Activated T-helper 1 cell treated with anti-CD3 and anti-CD28 coated beads, Interleukin-12 subunit alpha, Interleukin-12 subunit beta, Interleukin-2, Interleukin-4 antibody, amounts not matched to agents 30 ng/mL and 10 ng/mL and 1 ng/mL, durations not matched to agents 14 hours and 24 hours and 36 hours (primary cell): ENCODE results near the gene USP15. TPM values are rescaled to one million over a fixed set of nuclear protein-coding genes. Genes with fewer than 3 reads are reported as not detected.

Experiments used
- DNase-seq: peaks from one replicate; pipeline ENCODE4 v3.0.0; 2021; ENCODE audit warnings: low spot score
- H3K27ac Mint-ChIP-seq: one replicate; pipeline ENCODE4 v1.8.0; 2021; ENCODE audit warnings: mild to moderate bottlenecking, mixed read lengths
- H3K27me3 Mint-ChIP-seq: one replicate; pipeline ENCODE4 v1.8.0; 2022; ENCODE audit warnings: mild to moderate bottlenecking, moderate library complexity, mixed read lengths; ENCODE audit not compliant: insufficient read depth
- H3K36me3 Mint-ChIP-seq: one replicate; pipeline ENCODE4 v1.8.0; 2021; ENCODE audit warnings: low read depth, mixed read lengths
- H3K4me1 Mint-ChIP-seq: one replicate; pipeline ENCODE4 v1.8.0; 2021; ENCODE audit warnings: low read depth, mixed read lengths
- H3K4me3 Mint-ChIP-seq: one replicate; pipeline ENCODE4 v1.8.0; 2021; ENCODE audit warnings: mild to moderate bottlenecking, moderate library complexity, mixed read lengths
- H3K9me3 Mint-ChIP-seq: one replicate; pipeline ENCODE4 v1.8.0; 2021; ENCODE audit warnings: mixed read lengths
- intact Hi-C: fragments of 100-400 bp; cut with micrococcal nuclease; formaldehyde crosslinking; loops from one replicate; pipeline ENCODE4 v1.15.1; 2024
- total RNA-seq: library from RNA; stranded (reverse); gene quantifications from 2 replicates; pipeline ENCODE4 v1.2.3, GENCODE V29; 2022

USP15 gene
- total RNA-seq, 1 donor from 2014 or later = 100 TPM

- Mint-ChIP-seq H3K27me3 (no peaks in the 10 kb centered on the region), H3K27ac (no peak overlapping the region)
These were observed 12.7 kb upstream of the USP15 start for GRCh38 chr12:62247281-62248045.

GRCh38 chr12:62248873-62249272 lies 11.3 kb upstream of the USP15 start:
- Mint-ChIP-seq H3K27ac (no peak overlapping the region), H3K36me3 (peaks cover 23% of the 10 kb centered on the region), H3K9me3 (no peaks in the 10 kb centered on the region), H3K4me3 (no peak overlapping the region), H3K27me3 (no peaks in the 10 kb centered on the region), H3K4me1 (peaks cover 41% of the 10 kb centered on the region)
- intact Hi-C loops = no loop called here
- DNase-seq = no peak

More at GRCh38 chr12:62247281-62248045, 12.7 kb upstream of the USP15 start:
- Mint-ChIP-seq H3K4me1 (peaks cover 32% of the 10 kb centered on the region), H3K4me3 (no peak overlapping the region), H3K9me3 (no peaks in the 10 kb centered on the region), H3K36me3 (peaks cover 11% of the 10 kb centered on the region)
- DNase-seq = no peak
- intact Hi-C loops = no loop called here

GRCh38 chr12:62249419-62249818 lies 10.8 kb upstream of the USP15 start:
- peaks cover 41% of the 10 kb centered on the region for H3K4me1 Mint-ChIP-seq
- no peaks in the 10 kb centered on the region for H3K27me3 Mint-ChIP-seq
- H3K27ac Mint-ChIP-seq = no peak overlapping the region
- H3K9me3 Mint-ChIP-seq = no peaks in the 10 kb centered on the region
- no peak for DNase-seq
- intact Hi-C loops = no loop called here
- H3K4me3 Mint-ChIP-seq = no peak overlapping the region
- peaks cover 23% of the 10 kb centered on the region for H3K36me3 Mint-ChIP-seq

GRCh38 chr12:62250671-62251608 lies 9.3 kb upstream of the USP15 start:
- peak overlapping the region; percentile 89 for H3K27ac Mint-ChIP-seq
- H3K4me3 Mint-ChIP-seq = peak overlapping the region; percentile 44
- H3K4me1 Mint-ChIP-seq = peaks cover 41% of the 10 kb centered on the region
- H3K36me3 Mint-ChIP-seq = peaks cover 23% of the 10 kb centered on the region
- intact Hi-C loops = loop anchor here (1.0 to 10.0 kb wide), 3 partner anchors 8 to 1524 kb away; partner anchors contain the start of gene RXYLT1
- H3K27me3 Mint-ChIP-seq = no peaks in the 10 kb centered on the region
- no peaks in the 10 kb centered on the region for H3K9me3 Mint-ChIP-seq
- peak; percentile 31 for DNase-seq

GRCh38 chr12:62251609-62251958 lies 8.6 kb upstream of the USP15 start:
- no peak for DNase-seq
- intact Hi-C loops = loop anchor here (1.0 to 10.0 kb wide), 3 partner anchors 8 to 1523 kb away; partner anchors contain the start of gene RXYLT1
- peaks cover 23% of the 10 kb centered on the region for H3K36me3 Mint-ChIP-seq
- peak overlapping the region; percentile 89 for H3K27ac Mint-ChIP-seq
- peak overlapping the region; percentile 44 for H3K4me3 Mint-ChIP-seq
- H3K9me3 Mint-ChIP-seq = no peaks in the 10 kb centered on the region
- H3K4me1 Mint-ChIP-seq = peaks cover 46% of the 10 kb centered on the region
- no peaks in the 10 kb centered on the region for H3K27me3 Mint-ChIP-seq

GRCh38 chr12:62252576-62252975 lies 7.6 kb upstream of the USP15 start:
- DNase-seq = no peak
- H3K36me3 Mint-ChIP-seq = peaks cover 17% of the 10 kb centered on the region
- H3K27me3 Mint-ChIP-seq = no peaks in the 10 kb centered on the region
- H3K4me3 Mint-ChIP-seq = no peak overlapping the region
- H3K9me3 Mint-ChIP-seq = no peaks in the 10 kb centered on the region
- intact Hi-C loops = loop anchor here (10.0 kb wide), 1 partner anchor 1522 kb away; the partner anchor contains the start of gene RXYLT1
- no peak overlapping the region for H3K27ac Mint-ChIP-seq
- H3K4me1 Mint-ChIP-seq = peaks cover 56% of the 10 kb centered on the region

GRCh38 chr12:62254967-62255366 lies 5.2 kb upstream of the USP15 start:
- intact Hi-C loops = loop anchor here (10.0 kb wide), 1 partner anchor 1520 kb away; the partner anchor contains the start of gene RXYLT1
- Mint-ChIP-seq H3K9me3 (no peaks in the 10 kb centered on the region), H3K4me1 (peaks cover 69% of the 10 kb centered on the region), H3K36me3 (peaks cover 14% of the 10 kb centered on the region), H3K27ac (no peak overlapping the region), H3K27me3 (no peaks in the 10 kb centered on the region), H3K4me3 (no peak overlapping the region)
- no peak for DNase-seq

- Mint-ChIP-seq H3K4me3 (peak overlapping the region; percentile 56), H3K27ac (peak overlapping the region; percentile 72)
These were observed 3.7 kb upstream of the USP15 start for GRCh38 chr12:62256408-62257096.

GRCh38 chr12:62258231-62258630 lies 2.0 kb upstream of the USP15 start:
- Mint-ChIP-seq H3K36me3 (peaks cover 8% of the 10 kb centered on the region), H3K27ac (peak overlapping the region; percentile 99)
- intact Hi-C loops = loop anchor here (10.0 kb wide), 1 partner anchor 1517 kb away; the partner anchor contains the start of gene RXYLT1

More at GRCh38 chr12:62256408-62257096, 3.7 kb upstream of the USP15 start:
- no peak for DNase-seq
- H3K27me3 Mint-ChIP-seq = no peaks in the 10 kb centered on the region
- peaks cover 15% of the 10 kb centered on the region for H3K36me3 Mint-ChIP-seq
- peaks cover 53% of the 10 kb centered on the region for H3K4me1 Mint-ChIP-seq
- intact Hi-C loops = loop anchor here (10.0 kb wide), 1 partner anchor 1518 kb away; the partner anchor contains the start of gene RXYLT1
- H3K9me3 Mint-ChIP-seq = no peaks in the 10 kb centered on the region

GRCh38 chr12:62258941-62259630 lies 1.1 kb upstream of the USP15 start:
- no peak for DNase-seq
- H3K4me1 Mint-ChIP-seq = peaks cover 55% of the 10 kb centered on the region
- H3K9me3 Mint-ChIP-seq = no peaks in the 10 kb centered on the region
- H3K27me3 Mint-ChIP-seq = no peaks in the 10 kb centered on the region
- peak overlapping the region; percentile 99 for H3K27ac Mint-ChIP-seq
- intact Hi-C loops = loop anchor here (1.0 to 10.0 kb wide), 2 partner anchors 8 to 1516 kb away; partner anchors contain the start of gene RXYLT1
- H3K4me3 Mint-ChIP-seq = peak overlapping the region; percentile 97
- peaks cover 7% of the 10 kb centered on the region for H3K36me3 Mint-ChIP-seq

More at GRCh38 chr12:62258231-62258630, 2.0 kb upstream of the USP15 start:
- H3K9me3 Mint-ChIP-seq = no peaks in the 10 kb centered on the region
- DNase-seq = no peak
- H3K4me3 Mint-ChIP-seq = peak overlapping the region; percentile 97
- peaks cover 47% of the 10 kb centered on the region for H3K4me1 Mint-ChIP-seq
- no peaks in the 10 kb centered on the region for H3K27me3 Mint-ChIP-seq

GRCh38 chr12:62259631-62259992 lies 592 bp upstream of the USP15 start:
- intact Hi-C loops = loop anchor here (1.0 to 10.0 kb wide), 2 partner anchors 8 to 1515 kb away; partner anchors contain the start of gene RXYLT1
- Mint-ChIP-seq H3K4me1 (peaks cover 60% of the 10 kb centered on the region), H3K36me3 (peaks cover 7% of the 10 kb centered on the region)

More at GRCh38 chr12:62259631-62259992, 592 bp upstream of the USP15 start:
- H3K4me3 Mint-ChIP-seq = peak overlapping the region; percentile 97
- H3K27me3 Mint-ChIP-seq = no peaks in the 10 kb centered on the region
- H3K27ac Mint-ChIP-seq = peak overlapping the region; percentile 99
- no peak for DNase-seq
- no peaks in the 10 kb centered on the region for H3K9me3 Mint-ChIP-seq
